ENCODE results near the gene EML4.

The EML4 gene

DNA sequence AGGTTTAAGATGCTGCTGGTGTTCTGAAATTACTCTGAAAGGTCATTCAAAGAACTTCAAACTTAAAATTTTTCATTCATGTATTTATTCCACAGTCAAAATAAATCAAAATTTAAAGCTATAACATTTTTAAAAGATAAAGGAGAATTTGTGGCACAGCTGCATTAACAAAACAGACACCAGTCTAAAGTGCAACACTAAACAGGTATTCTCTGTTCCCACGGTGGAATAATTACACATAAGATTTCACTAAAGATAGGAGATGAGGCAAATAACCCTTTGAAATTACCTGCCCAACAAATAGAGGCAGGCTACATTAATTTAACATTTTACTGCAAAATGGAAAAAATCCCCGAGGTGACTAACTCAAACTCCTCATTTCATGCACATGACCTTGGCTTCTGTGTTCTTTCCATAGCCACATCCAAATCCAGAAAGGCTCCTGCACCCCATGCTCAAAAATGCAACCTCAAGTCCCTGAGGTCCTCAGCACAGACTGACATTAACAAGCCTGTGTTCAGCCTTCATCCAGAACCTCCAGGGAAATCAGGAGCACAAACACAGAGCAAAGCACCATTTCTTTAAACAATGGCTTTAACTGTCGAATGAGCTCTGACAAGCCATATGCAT lies 181.4 kb downstream of the EML4 start:
- DNase-seq (ENCODE audit: low read depth, low spot score): no peak
- TF ChIP-seq FOXP2 (optimal IDR thresholded peaks at IDR 0.05; ENCODE audit: control extremely low read depth, extremely low read length, insufficient read depth): no peak
- TF ChIP-seq EZH2 (IDR thresholded peaks at IDR 0.05): no peak
- no peak for TF ChIP-seq POLR2AphosphoS5 (IDR thresholded peaks at IDR 0.05; ENCODE audit: borderline replicate concordance, low read depth, low read length)
- H3K4me3 ChIP-seq: no peak overlapping the region
- peaks cover 55% of the 10 kb centered on the region for H3K36me3 ChIP-seq (ENCODE audit: insufficient read depth, low read length)
- H3K9me3 ChIP-seq (ENCODE audit: low read depth, low read length): no peaks in the 10 kb centered on the region
- no peak overlapping the region for H3K27ac ChIP-seq
- H3K9ac ChIP-seq (ENCODE audit: insufficient read length): no peak overlapping the region

DNA sequence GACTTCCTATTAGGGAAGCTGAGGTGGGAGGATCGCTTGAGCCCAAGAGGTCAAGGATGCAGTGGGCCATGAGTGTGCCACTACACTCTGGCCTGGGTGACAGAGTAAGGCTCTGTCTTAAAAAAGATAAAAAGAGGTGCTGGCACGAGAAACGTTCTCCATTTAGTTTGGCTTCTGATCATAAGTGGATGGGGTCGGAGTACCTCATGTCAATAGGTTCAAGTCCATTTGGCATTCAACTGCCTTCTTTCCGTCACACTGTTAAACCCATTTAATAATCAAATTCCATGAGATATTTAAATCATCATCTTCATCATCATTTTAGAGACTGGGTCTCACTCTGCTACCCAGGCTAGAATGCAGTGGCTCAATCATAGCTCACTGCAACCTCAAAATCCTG lies 182.7 kb downstream of the EML4 start:
- no peak for TF ChIP-seq EZH2 (IDR thresholded peaks at IDR 0.05)
- TF ChIP-seq POLR2AphosphoS5 (IDR thresholded peaks at IDR 0.05; ENCODE audit: borderline replicate concordance, low read depth, low read length): no peak
- no peak for TF ChIP-seq FOXP2 (optimal IDR thresholded peaks at IDR 0.05; ENCODE audit: control extremely low read depth, extremely low read length, insufficient read depth)
- H3K4me3 ChIP-seq: no peak overlapping the region

GRCh38 chr2:42353792-42354429 lies 184.8 kb downstream of the EML4 start:
- DNase-seq (ENCODE audit: low read depth, low spot score): no peak
- Histone ChIP-seq H3K9me3 (ENCODE audit: low read depth, low read length) (no peaks in the 10 kb centered on the region), H3K27ac (no peak overlapping the region), H3K9ac (ENCODE audit: insufficient read length) (no peak overlapping the region), H3K4me3 (no peak overlapping the region), H3K36me3 (ENCODE audit: insufficient read depth, low read length) (peaks cover 35% of the 10 kb centered on the region)
- TF ChIP-seq FOXP2 (optimal IDR thresholded peaks at IDR 0.05; ENCODE audit: control extremely low read depth, extremely low read length, insufficient read depth) (no peak), POLR2AphosphoS5 (IDR thresholded peaks at IDR 0.05; ENCODE audit: borderline replicate concordance, low read depth, low read length) (no peak), EZH2 (IDR thresholded peaks at IDR 0.05) (no peak)

More for the DNA sequence above, 182.7 kb downstream of the EML4 start:
- Histone ChIP-seq H3K9ac (ENCODE audit: insufficient read length) (no peak overlapping the region), H3K9me3 (ENCODE audit: low read depth, low read length) (no peaks in the 10 kb centered on the region), H3K36me3 (ENCODE audit: insufficient read depth, low read length) (peaks cover 46% of the 10 kb centered on the region), H3K27ac (no peak overlapping the region)
- DNase-seq (ENCODE audit: low read depth, low spot score): no peak

- Histone ChIP-seq H3K4me3 (peak overlapping the region; percentile 87), H3K9ac (ENCODE audit: insufficient read length) (peak overlapping the region; percentile 95), H3K36me3 (ENCODE audit: insufficient read depth, low read length) (no peaks in the 10 kb centered on the region), H3K27ac (peak overlapping the region; percentile 34), H3K9me3 (ENCODE audit: low read depth, low read length) (no peaks in the 10 kb centered on the region)
- no peak for DNase-seq (ENCODE audit: low read depth, low spot score)
- no peak for TF ChIP-seq FOXP2 (optimal IDR thresholded peaks at IDR 0.05; ENCODE audit: control extremely low read depth, extremely low read length, insufficient read depth)
- no peak for TF ChIP-seq EZH2 (IDR thresholded peaks at IDR 0.05)
- TF ChIP-seq POLR2AphosphoS5 (IDR thresholded peaks at IDR 0.05; ENCODE audit: borderline replicate concordance, low read depth, low read length): no peak
These were observed 190.3 kb downstream of the EML4 start for GRCh38 chr2:42359304-42359964.

DNA sequence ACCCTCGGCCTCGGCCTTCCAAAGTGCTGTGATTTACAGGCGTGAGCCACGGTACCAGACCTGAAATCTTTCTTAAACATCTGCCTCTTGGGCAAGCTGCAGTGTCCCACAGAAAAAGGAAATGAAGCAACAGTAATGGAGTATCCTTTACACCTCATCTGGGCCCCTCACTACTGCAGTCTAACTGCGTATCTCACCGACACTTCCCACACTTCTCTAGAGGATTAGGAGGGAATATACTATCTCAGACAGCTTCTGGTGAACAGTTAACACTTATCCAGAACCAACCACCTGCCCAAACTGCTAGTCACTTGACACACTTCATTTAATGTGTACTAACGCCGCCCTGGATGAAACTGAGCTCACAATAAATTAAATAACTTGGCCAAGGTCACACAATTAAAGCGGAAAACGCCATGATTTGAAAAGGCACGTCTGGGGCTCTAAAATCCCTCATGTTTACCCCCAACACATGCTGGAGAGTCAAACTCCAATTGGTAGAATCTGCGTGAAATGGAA lies 190.9 kb downstream of the EML4 start:
- DNase-seq (ENCODE audit: low read depth, low spot score): no peak
- Histone ChIP-seq H3K27ac (peak overlapping the region; percentile 34), H3K9ac (ENCODE audit: insufficient read length) (peak overlapping the region; percentile 95), H3K4me3 (peak overlapping the region; percentile 87), H3K9me3 (ENCODE audit: low read depth, low read length) (no peaks in the 10 kb centered on the region), H3K36me3 (ENCODE audit: insufficient read depth, low read length) (no peaks in the 10 kb centered on the region)
- TF ChIP-seq EZH2 (IDR thresholded peaks at IDR 0.05) (no peak), POLR2AphosphoS5 (IDR thresholded peaks at IDR 0.05; ENCODE audit: borderline replicate concordance, low read depth, low read length) (no peak), FOXP2 (optimal IDR thresholded peaks at IDR 0.05; ENCODE audit: control extremely low read depth, extremely low read length, insufficient read depth) (no peak)

DNA sequence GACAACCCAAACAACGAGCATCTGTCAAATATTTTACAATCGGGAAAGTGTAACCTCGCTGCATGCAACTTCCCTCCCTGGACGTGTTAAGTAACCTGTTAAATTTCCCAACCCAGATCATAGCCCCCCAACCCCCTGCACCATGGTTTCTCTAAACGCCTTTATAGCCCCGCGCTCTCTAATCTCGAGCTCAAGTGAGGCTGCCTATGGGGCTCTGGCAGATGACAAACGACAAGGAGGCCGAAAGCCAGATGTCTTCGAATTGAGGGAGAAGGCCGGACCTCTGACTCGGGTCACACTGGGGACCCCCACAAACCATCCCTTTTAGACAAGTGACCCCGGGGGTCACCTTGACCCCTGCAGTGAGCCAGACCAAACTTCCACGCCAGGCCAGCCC lies 191.3 kb downstream of the EML4 start:
- no peak for DNase-seq (ENCODE audit: low read depth, low spot score)

DNA sequence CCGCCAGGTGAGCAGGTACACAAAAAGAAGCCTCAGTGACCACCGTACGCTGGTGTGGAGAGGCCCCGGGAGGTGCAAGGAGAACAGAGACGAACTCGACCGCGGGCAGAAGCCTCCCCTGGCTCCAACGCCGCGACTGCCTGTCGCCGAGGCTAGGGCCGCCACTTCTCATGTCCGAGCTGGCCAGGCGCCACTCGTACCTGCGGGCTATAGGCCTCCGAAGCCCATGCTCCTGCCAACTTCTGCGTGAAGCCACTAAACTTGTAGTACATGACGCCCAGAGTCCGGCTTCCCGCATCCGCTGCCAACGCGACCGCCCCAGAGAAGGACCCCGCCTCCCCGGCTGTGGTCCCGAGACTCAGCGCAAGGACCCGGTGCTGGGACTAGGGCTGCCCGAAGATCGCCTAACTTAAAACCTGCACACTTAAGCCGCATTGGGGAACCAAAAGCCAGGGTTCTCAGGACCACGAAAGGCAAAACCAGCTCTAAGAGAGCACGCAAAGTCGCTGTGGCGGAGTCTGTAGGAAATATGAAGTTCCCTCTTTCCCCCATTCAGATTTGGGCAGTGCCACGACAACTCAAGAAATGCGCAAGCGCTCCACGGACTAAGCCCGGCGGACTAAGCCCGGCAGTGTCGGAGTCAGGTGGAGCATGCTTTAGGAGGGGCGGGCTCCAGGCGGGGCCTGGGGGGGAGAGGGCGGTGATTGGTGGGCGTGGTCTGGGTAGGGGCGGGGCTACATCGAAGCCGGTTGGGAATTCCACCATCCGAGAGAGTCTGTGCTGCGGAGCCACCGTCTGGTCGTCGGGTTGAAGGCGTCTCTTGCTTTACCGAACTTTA lies 192.0 kb downstream of the EML4 start, which contains the start of gene COX7A2L:
COX7A2L (minus strand) TSS at position 328 of the 838 bp plus-strand sequence; CDS start at position 272, 56 bp downstream.
- Histone ChIP-seq H3K9ac (ENCODE audit: insufficient read length) (peak within 1 kb of the TSS; percentile 95), H3K4me3 (peak within 1 kb of the TSS; percentile 87), H3K27ac (peak within 1 kb of the TSS; percentile 98), H3K36me3 (ENCODE audit: insufficient read depth, low read length) (no peaks in the 10 kb centered on the region), H3K9me3 (ENCODE audit: low read depth, low read length) (no peaks in the 10 kb centered on the region)
- peak; percentile 89 for DNase-seq (ENCODE audit: low read depth, low spot score)
- TF ChIP-seq EZH2 (IDR thresholded peaks at IDR 0.05) (no peak), FOXP2 (optimal IDR thresholded peaks at IDR 0.05; ENCODE audit: control extremely low read depth, extremely low read length, insufficient read depth) (peak; percentile 15), POLR2AphosphoS5 (IDR thresholded peaks at IDR 0.05; ENCODE audit: borderline replicate concordance, low read depth, low read length) (peak; percentile 83)

More for the DNA sequence above, 191.3 kb downstream of the EML4 start:
- TF ChIP-seq EZH2 (IDR thresholded peaks at IDR 0.05) (no peak), POLR2AphosphoS5 (IDR thresholded peaks at IDR 0.05; ENCODE audit: borderline replicate concordance, low read depth, low read length) (no peak)
- Histone ChIP-seq H3K27ac (0 out of 2 replicates have a peak overlapping the region, but pooled peaks have one; percentile 98), H3K9me3 (ENCODE audit: low read depth, low read length) (no peaks in the 10 kb centered on the region), H3K36me3 (ENCODE audit: insufficient read depth, low read length) (no peaks in the 10 kb centered on the region), H3K4me3 (peak overlapping the region; percentile 87), H3K9ac (ENCODE audit: insufficient read length) (peak overlapping the region; percentile 95)

All from SK-N-MC (cell line).